Erythroblast (primary cell): ENCODE data around the gene DGKB.

Experiments
- GATA1 ChIP-seq: IDR thresholded peaks from 2 replicates; pipeline ENCODE4 v1.6.1; 2011; ENCODE audit warnings: low read depth, mild to moderate bottlenecking, control low read depth, low read length, moderate library complexity
- POLR2A ChIP-seq: IDR thresholded peaks from 2 replicates; pipeline ENCODE4 v1.6.1; 2011; ENCODE audit warnings: mild to moderate bottlenecking, low read length

- TF ChIP-seq POLR2A = no peak
- no peak for TF ChIP-seq GATA1
Measured at GRCh38 chr7:14846405-14846804, 56.1 kb downstream of the DGKB start.
